Fibroblast of mammary gland (primary cell): ENCODE measurements around the gene GPR143.

Experiments
- DNase-seq: peaks from one replicate; pipeline ENCODE4 v3.0.0-alpha.2; 2010; ENCODE audit warnings: low read depth
- H3K4me3 ChIP-seq: 2 replicates; pipeline ENCODE4 v1.5.1; 2011; ENCODE audit warnings: low read depth, mild to moderate bottlenecking, low read length, moderate library complexity; ENCODE audit not compliant: control insufficient read depth
- CTCF ChIP-seq: conservative IDR thresholded peaks from 2 replicates; pipeline ENCODE4 v1.5.1; 2011; ENCODE audit warnings: low read depth, low read length, inconsistent platforms; ENCODE audit not compliant: control insufficient read depth, insufficient read depth

Gene GPR143

GRCh38 chrX:9797384-9798360 lies 32.0 kb upstream of the GPR143 start:
- no peak overlapping the region for H3K4me3 ChIP-seq
- no peak for TF ChIP-seq CTCF
- no peak for DNase-seq

GRCh38 chrX:9794495-9794894 lies 28.8 kb upstream of the GPR143 start:
- DNase-seq = no peak
- no peak for TF ChIP-seq CTCF
- no peak overlapping the region for H3K4me3 ChIP-seq

GRCh38 chrX:9790866-9791265 lies 25.2 kb upstream of the GPR143 start:
- no peak for TF ChIP-seq CTCF
- no peak overlapping the region for H3K4me3 ChIP-seq
- no peak for DNase-seq

GRCh38 chrX:9789555-9789954 lies 23.9 kb upstream of the GPR143 start:
- no peak overlapping the region for H3K4me3 ChIP-seq
- no peak for TF ChIP-seq CTCF
- no peak for DNase-seq

- DNase-seq = no peak
- no peak overlapping the region for H3K4me3 ChIP-seq
- no peak for TF ChIP-seq CTCF
These were observed 23.3 kb upstream of the GPR143 start for GRCh38 chrX:9788911-9789310.

GRCh38 chrX:9786798-9787635 lies 21.4 kb upstream of the GPR143 start:
- no peak overlapping the region for H3K4me3 ChIP-seq
- TF ChIP-seq CTCF = no peak
- no peak for DNase-seq
